Globus pallidus (tissue), 1 donor: ENCODE data around the gene GRID1.
"Not testable (repeated sequence)": the region's sequence is repeated elsewhere in the genome, so short reads cannot be mapped to it uniquely, and the experiment has no call there.

Source experiments
- DNase-seq: peaks from one replicate; pipeline ENCODE4 v3.0.0-alpha.2; 2015; ENCODE audit warnings: low spot score

The GRID1 gene

DNA sequence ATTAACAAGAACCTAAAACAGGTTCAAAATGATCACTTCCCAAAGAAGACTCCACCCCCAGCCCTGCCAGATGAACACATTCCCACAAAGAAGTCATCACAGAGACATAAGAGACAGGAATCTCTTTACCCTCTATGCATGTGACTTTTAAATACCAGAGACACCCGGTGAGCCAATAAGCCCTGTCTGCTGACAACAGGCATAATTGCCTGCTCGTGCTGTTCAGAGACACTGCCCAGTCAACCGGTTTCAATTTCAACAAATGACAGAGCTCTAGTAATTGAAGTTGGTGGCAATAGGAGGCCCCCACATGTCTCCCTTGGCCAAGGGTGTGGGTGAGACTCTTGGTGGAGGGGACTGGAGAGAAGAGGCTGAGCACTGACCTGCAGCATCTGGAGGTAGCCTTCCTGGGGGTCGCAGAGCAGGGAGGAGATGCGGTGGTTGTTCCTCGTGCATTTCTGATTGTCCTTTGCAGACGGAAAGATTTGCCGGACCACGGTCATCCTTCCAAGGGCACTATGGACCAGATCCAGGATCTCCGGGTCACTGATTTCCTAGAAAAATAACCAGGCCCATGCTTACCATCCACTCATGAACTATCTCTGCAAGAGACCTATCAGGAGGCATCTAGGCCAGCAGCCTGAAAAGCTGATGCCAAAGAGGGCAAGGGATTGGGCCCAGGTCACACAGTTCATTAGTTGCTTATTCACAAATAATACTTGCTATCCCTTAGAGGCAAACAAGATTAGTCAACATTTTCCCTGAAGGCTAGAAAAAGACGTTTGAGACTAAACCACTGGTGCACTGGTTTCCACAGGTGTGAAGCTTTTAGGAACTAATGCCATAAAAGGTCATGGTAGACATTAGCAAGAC, 497.7 kb downstream of the GRID1 start:
- DNase-seq, result no peak

DNA sequence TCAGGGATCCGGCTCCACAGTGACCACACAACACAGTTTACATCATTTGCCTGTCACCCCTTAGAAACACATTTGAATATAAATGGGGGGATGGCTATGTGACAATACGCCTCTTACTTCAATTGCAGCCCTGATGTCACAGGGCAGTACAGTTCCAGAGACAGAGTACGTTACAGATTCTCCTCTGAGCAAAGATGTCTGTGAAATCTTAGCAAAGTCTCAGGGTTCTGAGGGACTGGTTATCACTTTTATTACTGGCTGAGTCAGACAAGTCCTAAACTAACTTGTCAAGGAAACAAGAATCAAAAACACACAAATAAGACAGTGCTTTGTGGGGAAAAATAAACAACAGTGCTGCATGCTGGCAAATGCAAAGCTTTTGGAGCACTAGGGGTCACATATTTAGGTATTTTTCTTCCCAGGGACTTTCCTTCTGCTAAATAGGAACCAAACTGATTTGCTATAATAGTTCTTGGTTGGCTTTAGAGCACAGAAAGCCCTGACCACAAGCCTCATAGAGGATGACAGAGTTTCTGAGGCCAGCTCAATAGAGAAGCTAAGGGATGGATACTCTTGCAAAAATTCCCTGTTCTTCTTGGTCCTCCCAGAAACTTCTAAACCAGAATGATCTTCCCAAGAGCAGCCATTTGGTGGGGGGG, 501.6 kb downstream of the GRID1 start:
- no peak for DNase-seq

GRCh38 chr10:85864173-85864549, 502.4 kb downstream of the GRID1 start:
- DNase-seq, result no peak

- no peak for DNase-seq
These were observed 503.1 kb downstream of the GRID1 start for GRCh38 chr10:85863301-85864172.

DNA sequence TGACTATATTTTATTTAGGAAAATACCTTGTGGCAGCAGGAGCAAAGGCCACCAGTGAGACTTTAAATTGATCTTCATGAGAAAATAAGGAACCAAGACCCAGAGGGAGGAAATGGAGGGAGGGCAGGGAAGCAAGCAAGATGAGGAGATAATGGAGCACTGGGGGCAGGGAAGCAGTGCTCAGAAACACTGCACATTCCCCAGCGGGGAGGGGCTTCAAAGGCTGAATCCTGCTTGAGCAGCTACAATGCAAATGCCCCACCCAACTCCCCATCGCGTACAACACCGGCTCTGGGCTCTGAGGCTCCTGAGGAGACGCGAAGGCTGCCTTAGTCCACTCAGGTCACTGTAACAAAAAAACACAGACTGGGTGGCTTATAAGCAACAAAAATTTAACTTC, 503.8 kb downstream of the GRID1 start:
- DNase-seq, result no peak

DNA sequence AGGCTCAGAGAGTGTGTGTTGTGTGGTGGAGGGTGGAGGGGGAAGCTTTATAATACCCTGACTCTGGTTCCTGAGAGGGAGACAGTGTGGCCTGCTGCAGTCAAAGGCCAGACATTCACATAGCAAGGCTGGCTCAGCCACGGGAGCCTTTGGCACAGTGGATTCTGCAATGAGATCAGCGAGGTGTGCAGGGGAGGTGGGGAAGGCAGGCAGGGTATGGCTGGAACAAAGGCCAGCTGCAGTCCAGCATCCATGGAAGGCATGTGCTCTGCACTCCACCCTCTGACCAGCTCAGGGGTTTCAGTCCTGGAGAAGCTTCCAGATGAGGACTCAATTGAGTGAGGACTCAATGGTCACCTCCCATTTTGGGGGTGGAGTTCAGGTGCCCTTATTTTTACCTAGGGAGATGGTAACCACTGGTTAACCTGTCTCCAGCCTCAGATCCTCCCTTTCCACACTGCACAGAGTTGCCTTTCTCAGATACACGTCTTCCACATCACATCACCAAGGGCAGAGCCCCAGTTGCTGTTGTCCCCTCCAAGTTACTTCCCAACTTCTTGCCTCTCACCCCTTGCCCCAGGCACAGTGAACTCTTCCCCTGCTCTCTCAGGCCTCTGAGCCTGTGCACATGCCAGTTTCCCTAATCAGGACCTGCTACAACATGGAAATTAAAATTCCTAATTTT, 504.9 kb downstream of the GRID1 start:
- DNase-seq, result no peak

DNA sequence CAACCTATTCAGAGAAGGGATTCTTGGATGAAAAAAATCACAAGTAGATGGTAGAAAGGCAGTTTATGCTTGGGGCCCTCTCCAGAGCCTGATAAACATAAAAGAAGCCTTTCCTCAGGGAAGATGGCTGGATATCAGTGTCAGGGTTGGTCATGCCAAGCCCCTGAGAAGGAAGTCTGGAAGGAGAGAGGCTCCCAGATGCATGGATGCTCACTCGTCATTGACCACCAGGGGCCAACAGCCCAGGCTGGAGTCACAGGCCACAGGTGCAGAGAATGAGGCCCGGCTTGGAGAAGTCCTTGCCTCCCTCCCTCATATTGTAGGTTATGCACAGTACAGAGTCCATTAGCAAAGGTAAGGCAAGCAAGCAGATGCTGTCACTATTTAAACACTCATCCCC, 506.7 kb downstream of the GRID1 start:
- DNase-seq, result no peak

DNA sequence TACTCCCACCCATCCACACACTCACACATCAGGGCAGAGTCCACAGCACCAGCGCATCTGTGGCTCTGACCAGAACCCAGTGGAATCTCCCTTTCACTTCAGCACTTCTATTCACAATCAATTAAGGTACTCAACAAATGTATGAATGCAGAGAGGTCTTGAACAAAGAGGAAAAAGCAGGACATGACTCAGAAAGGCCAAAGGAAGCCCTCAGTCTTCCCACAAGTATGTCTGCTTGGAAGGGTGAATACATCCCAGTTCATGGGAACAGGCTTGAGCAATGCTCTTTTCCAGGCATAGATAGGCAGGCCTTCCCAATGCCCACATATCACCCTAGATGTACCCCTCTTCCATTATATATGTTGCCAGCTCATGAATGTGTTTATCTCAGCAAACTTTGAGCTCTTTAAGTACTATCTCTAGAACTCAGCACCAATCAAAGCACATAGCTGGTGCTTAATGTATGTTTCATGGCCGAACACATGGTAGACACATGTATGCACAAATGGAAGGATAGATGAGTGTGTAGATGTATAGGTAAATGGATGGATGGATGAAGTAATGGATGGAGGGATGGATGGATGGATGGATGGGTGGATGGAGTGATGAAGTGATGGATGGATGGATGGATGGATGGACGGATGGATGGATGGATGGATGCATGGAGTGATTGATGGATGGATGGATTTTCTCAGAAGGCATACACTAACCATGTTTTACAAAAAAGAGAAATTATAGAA, 507.6 kb downstream of the GRID1 start:
- no peak for DNase-seq

DNA sequence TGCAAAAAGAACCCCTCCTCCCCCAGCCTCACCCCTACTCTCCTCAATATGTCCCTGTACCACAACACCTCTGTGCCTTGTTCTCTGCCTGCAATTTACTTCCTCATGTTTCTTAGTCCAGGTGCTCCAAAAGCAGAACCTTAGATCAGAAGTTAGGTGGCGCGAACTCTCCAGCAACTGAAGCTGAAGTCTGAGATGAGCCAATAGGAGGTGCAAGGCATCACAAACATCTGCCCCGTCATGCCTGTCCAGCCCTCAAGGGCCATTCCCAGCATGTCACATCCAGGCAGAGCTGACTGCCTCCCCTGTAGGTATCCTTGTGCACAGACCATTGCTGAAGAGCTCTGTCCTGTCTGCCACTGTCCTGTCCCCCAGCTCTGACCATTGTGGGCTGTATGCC, 508.8 kb downstream of the GRID1 start:
- DNase-seq, result no peak

GRCh38 chr10:85857305-85857704, 509.3 kb downstream of the GRID1 start:
- DNase-seq, result no peak

DNA sequence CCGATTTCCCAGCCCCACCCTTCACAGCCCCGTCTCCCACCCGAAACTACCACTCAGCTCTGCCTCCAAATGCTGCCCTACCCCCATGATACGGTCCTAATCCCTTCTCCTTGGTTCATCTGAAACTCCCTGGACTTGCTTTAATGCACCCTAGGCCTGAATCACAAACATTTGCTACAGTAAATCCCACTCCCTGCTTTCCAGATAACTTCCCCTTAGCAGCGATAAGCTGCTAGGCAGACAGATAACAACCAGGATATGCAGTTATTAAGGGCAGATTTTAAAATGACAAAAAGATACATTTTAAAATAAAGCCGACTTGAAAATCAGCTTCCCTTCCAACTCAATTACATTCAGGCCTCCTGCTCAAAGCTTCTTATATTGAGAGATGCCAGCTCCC, 514.7 kb downstream of the GRID1 start:
- DNase-seq, result no peak

DNA sequence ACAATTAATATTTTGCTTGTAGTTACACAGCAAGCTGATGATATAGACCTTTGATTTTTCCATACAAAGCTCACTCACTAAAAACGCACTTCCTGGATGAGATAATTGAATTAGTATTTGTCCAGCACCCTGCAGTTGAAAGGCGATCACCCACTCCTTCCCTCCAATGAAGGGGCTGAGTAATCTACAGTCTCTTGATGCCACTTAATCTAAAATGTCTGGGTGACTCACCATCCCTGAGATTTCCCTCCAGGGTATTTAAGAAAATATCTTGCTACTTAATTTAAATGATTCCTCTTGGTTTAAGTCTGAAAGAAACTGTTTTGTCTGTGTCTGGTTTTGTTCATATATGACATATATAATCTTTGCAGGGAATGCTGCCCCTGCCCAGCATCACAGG, 515.3 kb downstream of the GRID1 start:
- no peak for DNase-seq

DNA sequence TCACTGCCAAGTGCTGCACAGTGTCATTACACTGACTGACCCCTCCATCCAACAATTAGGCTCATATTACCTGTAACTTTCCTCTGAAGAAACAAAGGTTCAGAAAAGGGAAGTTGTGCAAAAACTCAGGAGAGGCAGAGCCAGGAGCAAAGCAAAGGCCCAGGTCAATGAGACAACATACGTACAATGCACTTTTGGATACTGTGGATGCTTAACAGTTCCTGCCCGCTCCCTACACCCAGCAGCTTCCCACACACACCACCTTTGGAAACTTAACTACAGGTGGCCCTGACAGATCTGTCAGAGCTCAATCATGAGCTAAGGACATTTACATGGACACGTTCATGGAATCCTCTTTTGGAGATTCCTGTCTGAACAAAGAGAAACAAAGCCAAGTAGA, 515.9 kb downstream of the GRID1 start:
- DNase-seq, result no peak

GRCh38 chr10:85849315-85849714, 517.3 kb downstream of the GRID1 start:
- DNase-seq, result peak; percentile 20

GRCh38 chr10:85848756-85849155, 517.8 kb downstream of the GRID1 start:
- no peak for DNase-seq

DNA sequence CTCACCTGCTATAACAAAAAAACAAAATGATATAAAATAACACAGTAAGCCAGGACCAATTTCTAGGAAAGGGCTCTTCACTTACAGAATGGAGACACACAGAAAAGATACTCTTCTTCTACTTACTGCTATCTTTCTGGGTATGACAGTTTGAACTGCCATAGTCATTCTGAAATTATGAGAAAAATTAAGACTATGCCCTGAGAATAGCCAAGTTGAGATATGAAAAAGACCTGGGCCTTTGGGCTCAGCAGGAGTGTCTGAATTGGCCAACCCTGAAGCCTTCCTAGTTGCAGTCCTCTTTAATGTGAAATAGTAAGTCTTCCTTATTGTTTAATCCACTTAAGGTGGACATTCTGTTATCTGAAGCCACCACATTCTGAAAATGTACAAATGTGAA, 519.5 kb downstream of the GRID1 start:
- no peak for DNase-seq

DNA sequence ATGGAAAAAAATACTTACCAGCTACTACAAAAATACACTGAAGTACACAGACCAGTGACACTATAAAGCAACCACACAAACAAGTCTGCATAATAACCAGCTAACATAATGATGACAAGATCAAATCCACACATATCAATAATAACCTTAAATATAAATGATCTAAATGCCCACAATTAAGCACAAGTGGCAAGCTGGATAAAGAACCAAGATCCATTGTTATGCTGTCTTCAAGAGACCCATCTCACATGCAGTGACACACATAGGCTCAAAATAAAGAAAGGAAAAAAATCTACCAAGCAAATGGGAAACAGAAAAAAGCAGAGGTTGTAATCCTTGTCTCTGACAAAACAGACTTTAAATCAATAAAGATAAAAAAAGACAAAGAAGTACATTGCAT, 527.9 kb downstream of the GRID1 start:
- not testable (repeated sequence) for DNase-seq

GRCh38 chr10:85832988-85833387, 533.6 kb downstream of the GRID1 start:
- no peak for DNase-seq

GRCh38 chr10:85831422-85831821, 535.2 kb downstream of the GRID1 start:
- no peak for DNase-seq

DNA sequence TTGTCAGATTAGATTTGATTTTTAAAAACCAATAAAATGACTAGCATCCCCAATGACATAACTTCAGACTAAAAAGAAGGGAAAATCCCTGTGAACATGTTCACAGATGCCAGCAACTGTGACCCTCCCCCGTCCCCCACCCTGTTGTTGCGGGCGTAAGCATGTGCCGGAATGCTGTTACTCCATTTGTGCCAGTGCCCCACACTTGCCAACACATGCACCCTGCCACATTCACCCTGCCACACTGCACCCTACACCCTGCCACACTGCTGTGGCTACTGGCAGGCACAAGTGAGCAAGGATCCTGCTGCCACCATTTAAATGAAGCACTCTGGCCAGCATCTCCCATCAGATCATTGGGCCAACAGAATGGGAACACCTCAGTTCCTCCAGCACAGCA, 540.2 kb downstream of the GRID1 start:
- DNase-seq, result no peak

DNA sequence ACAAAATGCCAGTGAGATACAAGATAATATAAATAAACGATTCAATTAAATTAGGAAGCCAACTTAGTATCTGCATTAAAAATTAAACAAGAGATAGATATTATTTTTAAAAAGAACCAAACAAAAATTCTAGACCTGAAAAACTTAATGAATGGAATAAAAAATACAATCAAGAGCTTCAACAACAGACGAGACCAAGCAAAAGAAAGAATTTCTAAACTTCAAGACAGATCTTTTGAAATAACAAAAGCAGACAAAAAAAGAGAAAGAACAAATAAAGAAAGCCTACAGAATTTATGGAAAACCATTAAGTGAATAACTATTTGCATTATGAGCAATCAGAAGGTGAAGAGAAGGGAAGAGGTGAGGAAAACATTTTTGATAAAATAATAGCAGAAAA, 555.2 kb downstream of the GRID1 start:
- DNase-seq, result no peak
